SK-MEL-5 (cell line): Measurements from ENCODE around the gene NAALADL2. TPM values are rescaled to one million over a fixed set of nuclear protein-coding genes. Genes with fewer than 3 reads are reported as not detected.

Experiments used
- DNase-seq: peaks from one replicate; pipeline ENCODE4 v3.0.0-alpha.2; 2016; ENCODE audit warnings: low read depth, low spot score
- in situ Hi-C: cut with HindIII; loops from 2 replicates; pipeline ENCODE4 v1.10.0; 2016; ENCODE audit warnings: low sequenced_read_pairs, high pct_unique_total_duplicates, low pct_unique_long_range_greater_than_20kb
- total RNA-seq: library from RNA; depleted of rRNA; stranded (reverse); fragments of >200 nt; shearing (Covaris generic); gene quantifications from 2 replicates; pipeline ENCODE4 v1.2.3, GENCODE V29; 2014

NAALADL2 gene
- total RNA-seq, 1 experiment from 2014 or later, result 2.9 TPM

DNA sequence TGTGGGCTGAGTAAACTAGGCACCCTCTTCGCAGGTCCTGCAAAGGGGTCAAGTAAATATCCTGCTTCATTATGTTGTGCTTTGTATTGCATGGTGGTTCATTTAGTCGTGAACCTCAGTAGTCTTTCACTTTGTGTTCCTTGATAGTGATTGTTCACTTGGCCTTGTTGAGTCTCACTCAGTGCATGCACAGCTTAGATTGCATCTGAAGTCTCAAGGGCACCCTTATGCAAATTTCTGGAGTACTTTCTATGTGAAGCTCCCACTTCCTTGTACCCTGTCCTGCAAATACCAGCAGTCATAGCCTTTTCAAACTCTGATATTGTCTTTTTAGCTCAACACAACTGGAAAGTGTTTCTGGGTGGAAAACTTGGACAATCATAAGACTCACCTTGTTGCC, 519.2 kb downstream of the NAALADL2 start:
- in situ Hi-C loops, result no loop called here
- no peak for DNase-seq

- DNase-seq, result no peak
- in situ Hi-C loops, result no loop called here
Measured at GRCh38 chr3:175381685-175382084, 522.6 kb downstream of the NAALADL2 start.

DNA sequence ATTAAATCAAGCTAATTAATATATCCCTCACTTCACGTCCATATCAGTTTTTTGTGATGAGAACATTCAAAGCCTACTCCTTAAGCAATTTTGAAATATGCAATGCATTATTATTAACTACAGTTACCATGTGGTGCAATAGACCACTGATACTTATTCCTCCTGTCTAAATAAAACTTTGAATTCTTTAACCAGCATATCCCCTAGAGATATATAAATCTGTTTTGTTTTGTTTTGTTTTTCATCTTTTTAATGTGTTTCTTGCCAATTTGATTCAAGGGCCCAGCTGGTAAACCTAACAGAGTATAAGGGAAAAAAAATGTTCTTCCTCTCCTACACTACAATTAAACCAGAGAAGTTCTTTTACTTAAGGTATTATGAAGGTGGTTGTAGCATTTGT, 524.2 kb downstream of the NAALADL2 start:
- DNase-seq, result no peak
- in situ Hi-C loops, result no loop called here

DNA sequence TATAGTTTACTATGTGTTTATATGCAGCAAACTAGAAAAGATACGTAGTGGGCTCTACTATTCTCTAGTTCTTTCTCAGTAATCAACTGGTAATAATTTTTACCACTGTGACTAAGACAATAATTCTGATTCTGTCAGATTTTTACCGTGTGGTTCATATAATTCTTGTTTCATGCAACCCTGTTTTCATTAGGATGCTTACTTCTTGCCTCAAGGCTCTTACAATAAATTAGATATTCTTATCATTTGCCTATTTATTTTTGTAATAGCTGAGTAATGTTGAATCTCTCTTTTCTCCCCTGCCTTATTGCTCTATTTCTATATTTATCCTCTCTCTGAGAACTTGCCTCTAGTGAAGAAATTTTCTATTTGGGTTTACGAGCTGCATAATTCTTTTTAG, 524.7 kb downstream of the NAALADL2 start:
- in situ Hi-C loops, result no loop called here
- DNase-seq, result no peak

DNA sequence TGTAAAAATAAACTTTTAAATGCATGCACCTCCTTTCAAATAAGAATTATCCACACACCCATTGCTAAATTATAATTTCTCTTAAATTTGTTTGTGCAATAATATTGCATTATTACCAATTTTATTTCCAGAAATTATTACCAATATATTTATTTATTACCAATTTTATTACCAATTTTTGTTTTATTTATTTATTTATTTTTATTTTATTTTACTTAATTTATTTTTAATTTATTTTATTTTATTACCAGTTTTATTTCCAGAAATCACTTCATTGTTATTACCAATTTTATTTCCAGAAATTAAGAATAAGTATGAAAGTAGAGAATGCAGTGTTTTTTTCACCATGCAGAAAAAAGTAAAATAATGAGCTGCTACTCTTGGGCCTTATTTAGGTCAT, 525.4 kb downstream of the NAALADL2 start:
- in situ Hi-C loops, result no loop called here
- DNase-seq, result no peak

GRCh38 chr3:175386630-175387029, 527.5 kb downstream of the NAALADL2 start:
- peak; percentile 49 for DNase-seq

DNA sequence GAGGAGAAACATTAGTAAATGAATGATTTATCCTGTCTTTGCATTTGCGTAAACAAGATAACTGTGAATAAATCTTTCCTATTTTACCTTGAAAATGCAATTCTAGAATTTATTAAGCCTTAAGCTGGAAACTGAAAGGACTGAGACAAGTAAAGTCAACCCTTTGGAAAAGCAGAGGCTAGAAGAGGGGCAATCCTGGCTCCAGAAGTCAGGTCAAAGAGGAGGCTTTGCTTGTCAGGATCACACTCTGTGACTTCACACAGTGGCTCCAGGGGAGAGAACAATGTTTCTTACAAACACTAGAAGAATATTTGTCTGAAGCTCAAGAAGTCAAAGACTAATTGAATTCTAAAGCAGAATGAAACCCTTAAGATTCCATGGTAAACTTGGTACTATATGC, 530.4 kb downstream of the NAALADL2 start:
- DNase-seq, result no peak
- in situ Hi-C loops, result no loop called here

More at GRCh38 chr3:175386630-175387029, 527.5 kb downstream of the NAALADL2 start:
- in situ Hi-C loops, result no loop called here

DNA sequence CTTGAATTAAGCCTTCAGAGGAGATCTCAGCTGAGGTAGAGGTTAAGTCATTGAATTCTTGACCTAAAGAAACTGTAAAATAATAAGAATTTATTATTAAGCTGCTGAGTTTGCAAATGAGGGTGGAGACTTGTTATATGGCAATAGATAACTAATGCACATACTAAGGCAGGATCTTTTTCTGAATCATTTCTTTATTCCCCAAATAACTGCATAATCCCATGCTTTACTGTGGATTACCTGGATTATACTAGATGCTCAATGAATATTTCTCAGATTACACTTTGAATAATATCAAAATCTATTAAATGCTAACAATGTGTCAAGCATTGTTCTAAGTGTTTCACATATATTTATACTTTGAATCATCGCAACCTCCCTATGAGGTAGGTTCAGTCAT, 532.5 kb downstream of the NAALADL2 start:
- in situ Hi-C loops, result no loop called here
- no peak for DNase-seq

- in situ Hi-C loops, result no loop called here
- no peak for DNase-seq
Measured at GRCh38 chr3:175392653-175393052, 533.5 kb downstream of the NAALADL2 start.

DNA sequence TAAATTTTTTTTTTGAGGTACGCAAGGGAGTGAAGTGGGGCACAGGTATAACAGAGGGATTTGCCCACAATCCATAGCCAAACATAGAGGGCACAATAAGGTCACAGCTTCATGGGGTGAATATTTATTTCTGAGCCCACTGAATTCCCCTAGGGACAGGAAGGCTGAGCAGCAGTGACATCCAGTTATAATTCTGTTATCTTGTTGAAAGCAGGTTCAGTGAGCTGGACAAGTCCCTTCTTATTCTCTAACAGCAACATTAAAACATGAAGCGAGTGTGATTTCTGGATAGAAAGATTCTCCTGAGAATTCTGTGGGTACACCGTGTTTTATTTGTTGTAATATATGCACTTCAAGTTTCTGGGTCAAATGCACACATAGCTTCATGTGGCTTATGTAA, 538.2 kb downstream of the NAALADL2 start:
- in situ Hi-C loops, result no loop called here
- DNase-seq, result no peak

GRCh38 chr3:175398676-175399075, 539.5 kb downstream of the NAALADL2 start:
- in situ Hi-C loops, result no loop called here
- no peak for DNase-seq

DNA sequence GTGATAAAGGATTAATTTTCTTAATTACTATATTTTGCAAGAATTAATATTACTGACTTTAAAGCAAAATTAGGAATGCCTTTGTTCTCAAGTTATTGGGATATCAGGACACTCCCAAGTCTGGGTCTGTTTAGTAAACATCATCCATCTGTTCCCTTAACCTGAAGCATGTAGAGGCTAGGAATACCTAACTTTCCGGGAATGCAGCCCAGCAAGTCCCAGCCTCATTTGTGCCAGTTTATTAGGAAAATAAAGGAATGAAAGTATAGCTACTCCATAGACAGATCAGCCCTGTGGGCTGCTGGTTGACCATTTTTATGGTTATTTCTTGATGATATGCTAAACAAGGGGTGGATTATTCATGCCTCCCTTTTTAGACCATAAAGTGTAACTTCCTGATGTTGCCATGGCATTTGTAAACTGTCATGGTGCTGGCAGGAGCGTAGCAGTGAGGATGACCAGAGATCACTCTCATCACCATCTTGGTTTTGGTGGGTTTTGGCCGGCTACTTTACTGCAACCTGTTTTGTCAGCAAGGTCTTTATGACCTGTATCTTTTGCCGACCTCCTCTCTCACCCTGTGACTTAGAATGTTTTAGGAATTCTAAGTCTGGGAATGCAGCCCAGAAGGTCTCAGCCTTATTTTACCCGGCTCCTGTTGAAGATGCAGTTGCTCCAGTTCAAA, 540.2 kb downstream of the NAALADL2 start:
- in situ Hi-C loops, result no loop called here
- DNase-seq, result no peak

DNA sequence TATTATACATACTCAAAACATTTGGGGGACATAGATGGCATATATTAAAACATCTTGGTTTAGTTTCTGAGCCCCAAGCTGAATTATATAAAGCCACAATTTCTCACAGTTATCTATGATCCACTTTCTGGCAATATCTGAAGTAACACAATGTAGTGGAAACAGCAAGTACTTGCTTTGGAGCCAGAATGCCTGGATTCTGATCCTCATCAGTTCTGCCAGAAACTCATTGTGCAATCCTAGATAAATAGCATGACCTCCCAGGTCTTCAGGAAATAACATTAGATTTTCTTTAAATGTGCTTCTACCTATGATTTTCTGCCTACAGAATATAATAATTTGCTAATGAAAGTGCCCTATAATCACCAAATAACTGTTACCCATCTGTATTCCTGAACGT, 544.9 kb downstream of the NAALADL2 start:
- in situ Hi-C loops, result no loop called here
- DNase-seq, result no peak

GRCh38 chr3:175404621-175405020, 545.5 kb downstream of the NAALADL2 start:
- in situ Hi-C loops, result no loop called here
- DNase-seq, result no peak

DNA sequence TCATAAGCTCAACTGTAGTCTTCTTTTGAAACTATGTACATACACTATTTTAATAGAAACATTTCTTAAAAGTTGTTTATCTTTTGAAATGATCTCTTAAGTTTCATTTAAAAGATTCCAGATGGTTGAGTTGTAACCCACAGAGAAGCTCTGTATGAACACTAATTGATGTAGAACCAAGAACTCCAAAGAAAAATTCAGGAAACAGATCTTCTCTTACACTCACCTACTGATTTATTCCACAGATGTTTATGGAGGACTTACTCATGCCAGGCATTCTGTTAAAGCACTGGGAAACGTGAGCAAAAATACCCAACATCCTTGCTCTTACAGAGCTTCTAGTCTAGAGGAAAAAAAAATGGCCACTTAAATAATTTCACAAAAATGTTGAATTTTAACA, 551.1 kb downstream of the NAALADL2 start:
- in situ Hi-C loops, result no loop called here
- no peak for DNase-seq

DNA sequence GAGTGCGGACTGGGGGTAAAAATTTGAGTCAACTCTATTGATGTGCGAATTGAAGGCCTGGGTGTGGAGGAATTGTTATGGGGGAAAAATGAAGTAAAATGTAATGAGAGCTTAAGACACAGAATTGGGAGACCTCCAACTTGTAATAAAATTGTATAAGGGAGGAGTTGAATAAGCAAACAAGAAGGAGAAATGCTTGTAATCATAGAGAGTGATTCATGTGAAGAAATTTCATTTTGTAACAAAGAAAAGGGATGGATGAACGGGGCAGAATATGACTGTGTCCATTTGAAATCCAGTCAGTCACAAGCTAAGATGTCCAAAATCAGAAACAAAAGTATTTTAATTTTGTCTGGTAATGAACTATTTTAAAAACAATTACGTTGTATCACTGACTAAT, 552.3 kb downstream of the NAALADL2 start:
- in situ Hi-C loops, result no loop called here
- DNase-seq, result no peak

DNA sequence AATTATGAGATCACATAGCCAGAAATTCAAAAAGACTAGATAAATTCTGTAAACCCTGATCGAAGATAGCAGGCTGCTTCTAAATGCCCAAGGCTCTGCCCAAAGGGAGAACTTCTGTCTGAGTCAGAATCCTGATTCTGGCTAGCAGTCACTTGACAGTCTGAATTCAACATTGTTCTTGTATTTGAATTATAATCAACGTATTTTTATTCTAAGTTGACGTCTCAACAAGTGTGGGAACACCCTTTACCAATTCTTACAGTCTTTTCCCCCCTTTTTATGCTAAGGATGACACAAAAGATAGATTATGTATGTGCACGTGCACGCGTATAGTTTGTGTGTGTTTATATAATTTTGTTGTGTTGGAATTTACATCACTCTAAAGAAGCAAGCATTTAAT, 552.8 kb downstream of the NAALADL2 start:
- in situ Hi-C loops, result no loop called here
- DNase-seq, result no peak

DNA sequence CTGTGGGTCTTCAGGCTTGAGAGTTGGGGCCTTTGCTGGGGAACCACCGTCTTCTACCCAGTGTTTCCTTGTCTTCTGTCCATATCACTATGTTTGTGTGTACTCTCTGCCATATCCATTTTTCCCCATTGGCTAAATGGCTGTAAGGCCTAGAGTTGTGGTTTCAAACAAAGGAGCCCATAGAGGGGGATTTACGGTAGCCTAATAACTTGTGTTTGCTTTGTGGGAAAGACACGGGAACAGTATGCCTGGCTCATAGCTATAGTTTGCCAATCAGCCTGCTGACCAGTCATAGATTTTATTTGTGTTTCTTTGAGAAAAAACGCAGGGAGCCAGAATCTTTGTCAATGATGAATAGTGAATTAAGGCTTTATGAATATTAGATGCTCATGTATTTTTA, 554.8 kb downstream of the NAALADL2 start:
- peak; percentile 68 for DNase-seq
- in situ Hi-C loops, result no loop called here

GRCh38 chr3:175416600-175416999, 557.5 kb downstream of the NAALADL2 start:
- in situ Hi-C loops, result no loop called here
- no peak for DNase-seq

- DNase-seq, result no peak
- in situ Hi-C loops, result no loop called here
Measured at GRCh38 chr3:175417426-175417825, 558.3 kb downstream of the NAALADL2 start.
